Psoas muscle (tissue), 8 donors: ENCODE data around the gene CACUL1. TPM values are rescaled to one million over a fixed set of nuclear protein-coding genes. Genes with fewer than 3 reads are reported as not detected.

Experiments used
- ATAC-seq, 4 donors: fragments of 200-7000 bp; cut with Tn5 transposase; one replicate each; pipeline ENCODE4 v1.9.1; 2020; ENCODE audit warnings: moderate library complexity in 3 of 4, mild to moderate bottlenecking in 2 of 4
- DNase-seq, 2 donors: peaks; one replicate each; pipeline ENCODE4 v3.0.0-alpha.2; 2020
- H3K27ac ChIP-seq: fragments of 200-600 bp; one replicate; pipeline ENCODE4 v1.8.0; 2022
- H3K27me3 ChIP-seq, 3 donors: fragments of 200-600 bp in 1 of 3; one replicate each; pipeline versions ENCODE4 v1.6.1 to v1.8.0; 2013 to 2022; ENCODE audit warnings: low read length in 2 of 3, mild to moderate bottlenecking in 2 of 3, moderate library complexity in 1 of 3; ENCODE audit not compliant: insufficient read depth in 3 of 3
- H3K36me3 ChIP-seq, 2 donors: fragments of 200-600 bp in 1 of 2; one replicate each; pipeline versions ENCODE4 v1.6.1 to v1.8.0; 2013 to 2022; ENCODE audit warnings: low read depth in 1 of 2, mild to moderate bottlenecking in 1 of 2, moderate library complexity in 1 of 2; ENCODE audit not compliant: insufficient read depth in 1 of 2
- H3K4me1 ChIP-seq: fragments of 200-600 bp; one replicate; pipeline ENCODE4 v1.8.0; 2022
- H3K4me3 ChIP-seq: fragments of 200-600 bp; one replicate; pipeline ENCODE4 v1.8.0; 2022; ENCODE audit warnings: mild to moderate bottlenecking
- H3K9me3 ChIP-seq: fragments of 200-600 bp; one replicate; pipeline ENCODE4 v1.8.0; 2022
- CTCF ChIP-seq: fragments of 200-600 bp; IDR thresholded peaks from one replicate; pipeline ENCODE4 v1.8.0; 2022; ENCODE audit warnings: antibody characterized with exemption
- WGBS, 3 donors: extraction: QIAGEN DNeasy Blood & Tissue Kit; methylation state at CpG; one replicate each; pipeline versions ENCODE4 v1.1.6 to v1.1.7; 2013; 5-methylcytosine and 5-hydroxymethylcytosine counted together
- intact Hi-C, 2 donors: fragments of 100-400 bp; cut with DNase I; formaldehyde crosslinking; loops; one replicate each; pipeline versions ENCODE4 v1.11.0 to v1.14.2; 2022
- polyA plus RNA-seq, 3 donors: library from polyadenylated mRNA; stranded (reverse); fragments of 200-250 nt; gene quantifications; one replicate each; pipeline ENCODE4 v1.2.3, GENCODE V29; 2013
- total RNA-seq, 4 donors: library from RNA; stranded (reverse); fragmentation: NEBNext Ultra II Directional in 2 of 4; extraction: Animal tissue kit (Norgen Biotek cat#: 25700) in 2 of 4; gene quantifications; one replicate each; pipeline versions ENCODE4 v1.2.1 to v1.2.4, GENCODE V29; 2021 to 2023
- donor health status: healthy with polysubstance abuse.
- donor health status: DM: no; HTN: no; CAD: no; lungs with moderate emphysema.
- donor health status: Bipolar disorder and iron deficiency.
- donor health status: healthy.
- donor health status: DM: yes; HTN: yes; CAD: no.
- donor health status: DM: no; HTN: no; CAD: no.
- donor health status: DM: no; HTN: no; CAD: no.
- donor health status: DM: yes; HTN: yes; CAD: no.

The CACUL1 gene
- total and polyA plus RNA-seq, 7 donors, result 5.9 to 41.0 (median 22.1) TPM

GRCh38 chr10:118626953-118627352 lies 127.8 kb downstream of the CACUL1 start:
- no peaks in the 10 kb centered on the region for H3K36me3 ChIP-seq
- no peak for DNase-seq
- WGBS, 3 donors, result 59 to 71% (median 64%) methylated on average over 3 of the region's 3 CpGs
- TF ChIP-seq CTCF, result no peak
- no peak overlapping the region for H3K4me3 ChIP-seq
- intact Hi-C loops, result no loop called here
- H3K27me3 ChIP-seq, result peaks cover 0 to 3% (median 0%) of the 10 kb centered on the region in 3 donors
- no peaks in the 10 kb centered on the region for H3K4me1 ChIP-seq
- ATAC-seq, result no peak
- no peaks in the 10 kb centered on the region for H3K9me3 ChIP-seq
- no peak overlapping the region for H3K27ac ChIP-seq

Other genes with a start within 250 kb of the CACUL1 start
- under 1 TPM in 1 of 4 donors, not detected in 3; 0.06 TPM for gene PRLHR, start 159.3 kb downstream of the CACUL1 start, total RNA-seq
- gene PRLHR, start 159.3 kb downstream of the CACUL1 start, polyA plus RNA-seq, result under 1 TPM in 1 of 3 donors, not detected in 2; 0.01 TPM